PC-9 (cell line): ENCODE results near the gene MRPL19. TPM values are rescaled to one million over a fixed set of nuclear protein-coding genes. Genes with fewer than 3 reads are reported as not detected.

Experiments used
- BruUV-seq: library from RNA; stranded (reverse); fragments of 400-500 nt; replicated peaks from 2 replicates; lab custom pipeline; 2021; lab: Mats Ljungman, UMichigan
- CTCF ChIA-PET: fragments of 300-600 bp; sonication (Branson Sonifier 250); formaldehyde crosslinking; loops from one replicate; lab custom pipeline; 2022; ENCODE audit warnings: antibody characterized with exemption; lab: Charles Lee
- POLR2A ChIA-PET: fragments of 300-600 bp; sonication (Branson Sonifier 250); formaldehyde crosslinking; loops from one replicate; lab custom pipeline; 2022; ENCODE audit warnings: antibody characterized with exemption; ENCODE audit not compliant: unreplicated experiment; lab: Charles Lee
- DNase-seq, 2 experiments: peaks; one replicate each; pipeline versions ENCODE4 v3.0.0 to v3.0.0-alpha.2; 2015 to 2022; ENCODE audit warnings: mixed read lengths in 1 of 2
- H2AFZ ChIP-seq: fragments of 200-600 bp; sonication (generic); 2 replicates; pipeline ENCODE4 v1.8.1; 2017; ENCODE audit warnings: antibody characterized with exemption
- H3F3A ChIP-seq: fragments of 200-600 bp; sonication (generic); 2 replicates; pipeline ENCODE4 v1.8.1; 2017; ENCODE audit warnings: antibody characterized with exemption, mild to moderate bottlenecking, low read depth; ENCODE audit not compliant: insufficient read depth
- H3K27ac ChIP-seq: fragments of 200-600 bp; sonication (generic); 2 replicates; pipeline ENCODE4 v1.6.1; 2016; ENCODE audit warnings: mixed run types
- H3K27me3 ChIP-seq: fragments of 200-600 bp; sonication (generic); 2 replicates; pipeline ENCODE4 v1.6.1; 2016; ENCODE audit warnings: low read depth, mixed run types; ENCODE audit not compliant: insufficient read depth
- H3K36me3 ChIP-seq: fragments of 200-600 bp; sonication (generic); 2 replicates; pipeline ENCODE4 v1.6.1; 2016; ENCODE audit warnings: low read depth, mixed run types
- H3K4me1 ChIP-seq: fragments of 200-600 bp; sonication (generic); replicated peaks from 2 replicates; pipeline ENCODE4 v1.6.1; 2016; ENCODE audit warnings: mixed run types; ENCODE audit not compliant: insufficient read depth
- H3K4me2 ChIP-seq: fragments of 200-600 bp; sonication (generic); 2 replicates; pipeline ENCODE4 v1.6.1; 2017; ENCODE audit warnings: mixed run types
- H3K4me3 ChIP-seq: fragments of 200-600 bp; sonication (generic); 2 replicates; pipeline ENCODE4 v1.6.1; 2016; ENCODE audit warnings: mixed run types
- H3K79me2 ChIP-seq: fragments of 200-600 bp; sonication (generic); 2 replicates; pipeline ENCODE4 v1.6.1; 2017; ENCODE audit warnings: low read depth, mixed run types
- H3K9me2 ChIP-seq: fragments of 200-600 bp; sonication (generic); 2 replicates; pipeline ENCODE4 v1.8.1; 2017; ENCODE audit warnings: mild to moderate bottlenecking; ENCODE audit not compliant: insufficient read depth
- H3K9me3 ChIP-seq: fragments of 200-600 bp; sonication (generic); 2 replicates; pipeline ENCODE4 v1.8.1; 2016; ENCODE audit warnings: low read depth; ENCODE audit not compliant: insufficient read depth
- H4K20me1 ChIP-seq: fragments of 200-600 bp; sonication (generic); 2 replicates; pipeline ENCODE4 v1.8.1; 2017; ENCODE audit not compliant: insufficient read depth
- CTCF ChIP-seq: fragments of 200-600 bp; sonication (generic); conservative IDR thresholded peaks from 2 replicates; pipeline ENCODE4 v1.6.1; 2017; ENCODE audit warnings: mixed run types, antibody characterized with exemption, mild to moderate bottlenecking, moderate library complexity
- EZH2 ChIP-seq: fragments of 200-600 bp; sonication (generic); IDR thresholded peaks from 2 replicates; pipeline ENCODE4 v1.8.0; 2017; ENCODE audit warnings: antibody characterized with exemption, low read depth
- intact Hi-C: fragments of 100-400 bp; cut with micrococcal nuclease; formaldehyde crosslinking; loops from one replicate; pipeline ENCODE4 v1.10.0; 2022; ENCODE audit not compliant: unreplicated experiment
- total RNA-seq: library from RNA; stranded (reverse); gene quantifications from 2 replicates; pipeline ENCODE4 v1.2.3, GENCODE V29; 2021

Gene MRPL19
- total RNA-seq, 1 experiment from 2014 or later: 46.5 TPM

DNA sequence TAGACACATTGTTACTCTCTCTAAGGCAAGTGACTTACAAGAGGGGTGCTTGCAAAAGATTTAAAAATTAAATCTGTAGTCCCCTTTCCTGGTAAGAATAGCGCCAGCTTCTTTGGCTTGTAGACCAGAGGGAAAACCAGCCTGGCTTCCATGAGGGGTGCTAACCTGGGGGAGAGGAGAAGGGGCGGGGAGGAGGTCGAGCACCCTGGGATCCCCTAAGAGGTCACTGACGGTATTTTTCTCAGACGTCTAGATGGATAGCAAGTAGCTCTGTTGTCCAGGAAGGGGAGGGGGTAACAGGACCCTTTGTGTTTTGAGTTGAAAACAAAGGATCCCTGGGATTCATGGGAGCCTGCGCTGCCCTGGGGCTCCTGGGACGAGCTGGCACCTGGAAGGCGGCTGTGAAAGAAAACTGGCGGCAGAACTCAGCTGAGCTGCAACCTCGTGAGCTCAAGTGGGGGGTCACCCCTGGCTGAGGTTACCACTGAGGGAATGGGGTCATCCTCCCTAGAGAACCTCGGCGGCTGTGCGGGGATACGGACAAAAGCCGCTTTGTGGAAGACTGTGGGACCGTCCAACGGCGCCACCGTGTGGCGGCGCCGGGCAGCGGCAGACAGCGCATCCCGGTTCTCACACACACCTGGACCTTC is 37.8 kb upstream of the MRPL19 start:
- Histone ChIP-seq H3K27me3 (no peaks in the 10 kb centered on the region), H4K20me1 (no peaks in the 10 kb centered on the region), H3K4me2 (peak overlapping the region; percentile 75), H2AFZ (peak overlapping the region; percentile 61), H3K9me3 (no peaks in the 10 kb centered on the region), H3K27ac (peak overlapping the region; percentile 17; the same call in 1 of the 2 replicates), H3F3A (peaks cover 36% of the 10 kb centered on the region), H3K79me2 (no peaks in the 10 kb centered on the region), H3K36me3 (no peaks in the 10 kb centered on the region), H3K4me1 (peaks cover 54% of the 10 kb centered on the region), H3K9me2 (no peaks in the 10 kb centered on the region), H3K4me3 (peak overlapping the region; percentile 40; the same call in 1 of the 2 replicates)
- peak; percentile 52 to 70 for DNase-seq
- POLR2A ChIA-PET: interaction anchor here (0.6 kb wide), 1 partner anchor 146 kb away, joined by 12 read pairs; no protein-coding TSS in a partner anchor
- TF ChIP-seq EZH2 (no peak), CTCF (peak; percentile 99)
- CTCF ChIA-PET: interaction anchor here (0.6 to 1.8 kb wide), 8 partner anchors 14 to 143 kb away, joined by 3 to 19 read pairs (median 6); partner anchors contain the start of gene EVA1A
- BruUV-seq: no TSS peak
- intact Hi-C loops: loop anchor here (1.0 to 10.0 kb wide), 4 partner anchors 35 to 454 kb away; partner anchors contain the start of gene EVA1A

DNA sequence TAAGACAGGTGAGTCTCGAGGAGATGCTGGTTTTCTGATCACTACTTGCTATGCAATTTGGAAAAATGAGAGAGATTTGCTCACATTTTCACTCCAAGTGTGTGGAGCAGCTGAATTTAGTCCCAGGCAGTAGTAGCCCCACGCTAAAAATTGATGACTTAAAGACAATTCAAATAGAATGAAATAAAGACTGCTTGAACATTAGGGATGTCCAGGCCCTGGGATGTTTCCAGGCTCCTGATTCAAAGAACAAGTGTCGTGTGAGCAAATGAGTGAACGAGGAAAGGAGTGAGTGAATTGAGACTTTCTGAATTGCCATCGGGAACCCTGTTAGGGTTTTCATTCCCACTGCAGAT is 37.3 kb upstream of the MRPL19 start:
- Histone ChIP-seq H2AFZ (no peak overlapping the region), H4K20me1 (no peaks in the 10 kb centered on the region), H3K27me3 (no peaks in the 10 kb centered on the region), H3K9me3 (no peaks in the 10 kb centered on the region), H3K4me2 (peak overlapping the region; percentile 75; the same call in 1 of the 2 replicates), H3K27ac (no peak overlapping the region), H3K36me3 (no peaks in the 10 kb centered on the region), H3K4me3 (no peak overlapping the region), H3K4me1 (peaks cover 54% of the 10 kb centered on the region), H3F3A (peaks cover 40% of the 10 kb centered on the region), H3K9me2 (no peaks in the 10 kb centered on the region), H3K79me2 (no peaks in the 10 kb centered on the region)
- TF ChIP-seq EZH2 (no peak), CTCF (peak; percentile 39; the same call in 1 of the 2 replicates)
- no TSS peak for BruUV-seq
- CTCF ChIA-PET: interaction anchor here (1.5 to 1.8 kb wide), 5 partner anchors 17 to 143 kb away, joined by 4 to 19 read pairs (median 7); partner anchors contain the start of gene EVA1A
- POLR2A ChIA-PET: no interaction called here
- intact Hi-C loops: loop anchor here (1.0 to 10.0 kb wide), 4 partner anchors 35 to 455 kb away; partner anchors contain the start of gene EVA1A
- no peak for DNase-seq

DNA sequence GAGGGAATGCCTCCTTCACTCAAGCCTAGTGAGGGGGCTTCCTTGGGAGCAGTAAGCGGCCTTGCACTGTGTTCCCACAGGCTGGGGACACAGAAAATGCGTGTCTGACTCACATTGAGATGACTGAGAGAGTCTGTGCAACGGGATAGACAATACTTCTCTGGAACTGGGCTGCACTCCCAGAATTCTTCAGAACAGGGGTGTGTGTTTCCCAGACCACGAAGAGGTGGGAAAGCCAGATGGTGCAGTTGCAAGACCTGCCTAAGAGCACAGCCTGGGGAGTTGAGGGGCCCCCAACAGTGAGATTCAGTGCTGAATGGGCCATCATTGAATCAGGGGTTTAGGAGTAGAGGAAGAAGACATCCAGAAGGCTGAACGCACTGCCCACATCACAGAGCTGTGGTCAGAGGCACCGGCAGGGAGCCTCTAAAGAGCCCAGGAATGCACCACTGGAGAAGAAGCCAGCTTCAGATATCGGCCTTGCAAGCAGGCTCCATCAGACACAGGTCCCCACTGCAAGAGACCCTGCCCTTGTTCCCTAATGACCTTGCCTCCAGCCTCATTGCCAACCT is 36.6 kb upstream of the MRPL19 start:
- no peaks in the 10 kb centered on the region for H3K27me3 ChIP-seq
- H3K4me3 ChIP-seq: no peak overlapping the region
- ChIA-PET CTCF (interaction anchor here (1.0 kb wide), 1 partner anchor 107 kb away, joined by 3 read pairs; no protein-coding TSS in a partner anchor), POLR2A (no interaction called here)
- H3K36me3 ChIP-seq: no peaks in the 10 kb centered on the region
- BruUV-seq: no TSS peak
- H3K4me1 ChIP-seq: peaks cover 54% of the 10 kb centered on the region
- H3K27ac ChIP-seq: no peak overlapping the region
- H3K9me3 ChIP-seq: no peaks in the 10 kb centered on the region
- no peak overlapping the region for H3K4me2 ChIP-seq
- H2AFZ ChIP-seq: no peak overlapping the region
- no peaks in the 10 kb centered on the region for H3K9me2 ChIP-seq
- no peaks in the 10 kb centered on the region for H4K20me1 ChIP-seq
- peaks cover 39% of the 10 kb centered on the region for H3F3A ChIP-seq
- intact Hi-C loops: loop anchor here (1.0 to 10.0 kb wide), 4 partner anchors 36 to 455 kb away; partner anchors contain the start of gene EVA1A
- peak in 1 of 2 experiments; percentile 28 for DNase-seq
- H3K79me2 ChIP-seq: no peaks in the 10 kb centered on the region
- TF ChIP-seq CTCF (no peak), EZH2 (no peak)
